ENCODE results near the gene CLDN16. TPM values are rescaled to one million over a fixed set of nuclear protein-coding genes. Genes with fewer than 3 reads are reported as not detected.

CLDN16 gene
- total RNA-seq, 1 donor from 2014 or later = 0.10 TPM

- Mint-ChIP-seq H3K4me1 (ENCODE audit: unreplicated experiment) (peaks cover 8% of the 10 kb centered on the region), H3K9me3 (no peaks in the 10 kb centered on the region), H3K27me3 (no peaks in the 10 kb centered on the region), H3K4me3 (no peak overlapping the region), H3K27ac (no peak overlapping the region), H3K36me3 (no peaks in the 10 kb centered on the region)
- no peak for DNase-seq (ENCODE audit: extremely low spot score, unreplicated experiment)
- TF ChIP-seq CTCF (conservative IDR thresholded peaks at IDR 0.05) = no peak
Measured at GRCh38 chr3:190378240-190378891, 9.6 kb upstream of the CLDN16 start.

DNA sequence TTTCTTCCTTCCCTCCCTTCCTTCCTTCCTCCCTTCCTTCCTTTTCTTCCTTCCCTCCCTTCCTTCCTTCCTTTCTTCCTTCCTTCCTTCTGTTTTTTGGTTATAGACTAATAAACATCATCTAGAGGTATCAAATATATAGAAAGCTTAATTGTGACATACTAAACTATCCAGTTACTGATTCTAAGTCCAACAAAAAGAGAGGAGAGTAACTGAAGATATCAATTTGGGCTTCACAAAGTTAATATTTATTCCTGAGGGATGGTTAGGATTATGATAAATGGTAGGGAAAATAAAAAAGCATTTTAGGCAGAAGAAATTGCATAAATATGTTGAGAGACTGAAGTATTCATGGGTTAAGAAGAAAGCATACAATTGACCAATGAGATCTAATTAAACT, 7.8 kb upstream of the CLDN16 start:
- DNase-seq (ENCODE audit: extremely low spot score, unreplicated experiment) = no peak
- Mint-ChIP-seq H3K4me1 (ENCODE audit: unreplicated experiment) (peaks cover 5% of the 10 kb centered on the region), H3K9me3 (no peaks in the 10 kb centered on the region), H3K27me3 (no peaks in the 10 kb centered on the region), H3K4me3 (no peak overlapping the region), H3K27ac (no peak overlapping the region), H3K36me3 (no peaks in the 10 kb centered on the region)
- no peak for TF ChIP-seq CTCF (conservative IDR thresholded peaks at IDR 0.05)

DNA sequence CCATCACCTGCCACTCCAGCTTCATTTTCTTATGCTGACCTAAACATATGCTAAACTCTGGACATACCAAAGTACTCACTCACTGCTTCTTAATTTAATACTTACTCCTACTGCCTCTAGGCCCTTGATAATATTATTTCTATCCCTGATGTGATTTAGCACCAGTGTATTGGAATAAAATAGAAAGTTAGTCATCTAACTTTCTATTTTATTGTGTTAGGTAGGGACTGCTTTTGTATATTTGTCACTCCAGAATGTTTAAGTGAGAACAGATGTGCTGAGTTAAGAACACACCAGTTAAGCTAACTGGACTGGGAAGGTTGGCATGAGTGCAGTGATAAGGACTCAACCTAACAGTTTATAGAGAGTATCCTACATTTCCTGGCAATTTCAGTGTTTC, 6.5 kb upstream of the CLDN16 start:
- no peak for DNase-seq (ENCODE audit: extremely low spot score, unreplicated experiment)
- H3K27me3 Mint-ChIP-seq = no peaks in the 10 kb centered on the region
- no peaks in the 10 kb centered on the region for H3K36me3 Mint-ChIP-seq
- H3K4me1 Mint-ChIP-seq (ENCODE audit: unreplicated experiment) = peaks cover 5% of the 10 kb centered on the region
- H3K27ac Mint-ChIP-seq = no peak overlapping the region
- no peak overlapping the region for H3K4me3 Mint-ChIP-seq
- no peak for TF ChIP-seq CTCF (conservative IDR thresholded peaks at IDR 0.05)
- H3K9me3 Mint-ChIP-seq = no peaks in the 10 kb centered on the region

DNA sequence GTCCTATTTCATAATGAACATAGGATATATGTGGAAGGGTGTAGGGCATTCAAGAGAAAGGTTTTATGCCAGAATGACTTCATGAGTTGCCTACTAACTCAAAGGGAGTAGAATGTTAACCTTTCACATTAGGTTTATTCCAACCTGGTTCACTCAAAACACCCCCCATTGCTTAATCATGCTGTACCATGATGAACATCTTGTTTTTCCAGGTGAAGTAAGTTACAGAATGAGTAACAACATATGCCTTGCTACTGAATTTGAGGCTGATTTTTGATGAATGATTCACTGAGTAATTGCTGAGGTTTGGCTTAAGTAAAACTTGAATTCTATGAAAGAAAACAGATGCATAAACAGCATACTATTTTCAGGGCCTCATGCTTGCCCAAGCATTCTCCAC, 5.9 kb upstream of the CLDN16 start:
- Mint-ChIP-seq H3K4me1 (ENCODE audit: unreplicated experiment) (peaks cover 5% of the 10 kb centered on the region), H3K27me3 (no peaks in the 10 kb centered on the region), H3K36me3 (no peaks in the 10 kb centered on the region), H3K9me3 (no peaks in the 10 kb centered on the region), H3K4me3 (no peak overlapping the region), H3K27ac (no peak overlapping the region)
- no peak for TF ChIP-seq CTCF (conservative IDR thresholded peaks at IDR 0.05)
- no peak for DNase-seq (ENCODE audit: extremely low spot score, unreplicated experiment)

GRCh38 chr3:190384309-190384756, 3.6 kb upstream of the CLDN16 start:
- H3K36me3 Mint-ChIP-seq = no peaks in the 10 kb centered on the region
- no peak for DNase-seq (ENCODE audit: extremely low spot score, unreplicated experiment)
- H3K4me1 Mint-ChIP-seq (ENCODE audit: unreplicated experiment) = peaks cover 5% of the 10 kb centered on the region
- H3K27me3 Mint-ChIP-seq = no peaks in the 10 kb centered on the region
- TF ChIP-seq CTCF (conservative IDR thresholded peaks at IDR 0.05) = no peak
- H3K9me3 Mint-ChIP-seq = no peaks in the 10 kb centered on the region
- no peak overlapping the region for H3K4me3 Mint-ChIP-seq
- H3K27ac Mint-ChIP-seq = no peak overlapping the region
